ENCODE data around the gene KCNIP3. TPM values are rescaled to one million over a fixed set of nuclear protein-coding genes. Genes with fewer than 3 reads are reported as not detected.
A peak's percentile ranks its signal among the peaks of the same experiment; 100 is the strongest.

Gene KCNIP3
- total RNA-seq, 1 donor from 2014 or later, result not detected

GRCh38 chr2:95272781-95273180 lies 24.4 kb upstream of the KCNIP3 start:
- DNase-seq (peak; percentile 9), ATAC-seq (ENCODE audit: low read depth) (no peak)
- Mint-ChIP-seq H3K36me3 (ENCODE audit: low read depth) (no peaks in the 10 kb centered on the region), H3K27ac (no peak overlapping the region), H3K4me1 (no peaks in the 10 kb centered on the region), H3K4me3 (no peak overlapping the region), H3K27me3 (no peaks in the 10 kb centered on the region), H3K9me3 (no peaks in the 10 kb centered on the region)
- intact Hi-C loops (cut with micrococcal nuclease), result no loop called here
- ChIA-PET POLR2A (no interaction called here), CTCF (no interaction called here)
- no peak for TF ChIP-seq CTCF (IDR thresholded peaks at IDR 0.05)

GRCh38 chr2:95273566-95274290 lies 23.4 kb upstream of the KCNIP3 start:
- no peak for TF ChIP-seq CTCF (IDR thresholded peaks at IDR 0.05)
- intact Hi-C loops (cut with micrococcal nuclease), result no loop called here
- H3K4me1 Mint-ChIP-seq, result no peaks in the 10 kb centered on the region
- no peaks in the 10 kb centered on the region for H3K36me3 Mint-ChIP-seq (ENCODE audit: low read depth)
- CTCF ChIA-PET, result no interaction called here
- DNase-seq (peak; percentile 9), ATAC-seq (ENCODE audit: low read depth) (no peak)
- H3K27ac Mint-ChIP-seq, result no peak overlapping the region
- POLR2A ChIA-PET, result no interaction called here
- no peaks in the 10 kb centered on the region for H3K27me3 Mint-ChIP-seq
- no peaks in the 10 kb centered on the region for H3K9me3 Mint-ChIP-seq
- H3K4me3 Mint-ChIP-seq, result no peak overlapping the region

GRCh38 chr2:95274291-95275150 lies 22.6 kb upstream of the KCNIP3 start, which contains the start of gene PROM2:
TSS of gene PROM2 (plus strand) at chr2:95274449. CDS start at chr2:95274586, 137 bp downstream.
- TF ChIP-seq CTCF (IDR thresholded peaks at IDR 0.05), result no peak
- no peaks in the 10 kb centered on the region for H3K4me1 Mint-ChIP-seq
- DNase-seq (peak; percentile 7), ATAC-seq (ENCODE audit: low read depth) (no peak)
- no peak within 1 kb of the TSS for H3K27ac Mint-ChIP-seq
- ChIA-PET CTCF (no interaction called here), POLR2A (no interaction called here)
- H3K36me3 Mint-ChIP-seq (ENCODE audit: low read depth), result no peaks in the 10 kb centered on the region
- intact Hi-C loops (cut with micrococcal nuclease), result no loop called here
- H3K9me3 Mint-ChIP-seq, result no peaks in the 10 kb centered on the region
- H3K27me3 Mint-ChIP-seq, result no peaks in the 10 kb centered on the region
- H3K4me3 Mint-ChIP-seq, result no peak within 1 kb of the TSS

GRCh38 chr2:95275151-95275515 lies 22.0 kb upstream of the KCNIP3 start:
- H3K27me3 Mint-ChIP-seq, result no peaks in the 10 kb centered on the region
- H3K27ac Mint-ChIP-seq, result no peak overlapping the region
- no peaks in the 10 kb centered on the region for H3K4me1 Mint-ChIP-seq
- ChIA-PET CTCF (no interaction called here), POLR2A (no interaction called here)
- H3K4me3 Mint-ChIP-seq, result no peak overlapping the region
- no peak for TF ChIP-seq CTCF (IDR thresholded peaks at IDR 0.05)
- H3K36me3 Mint-ChIP-seq (ENCODE audit: low read depth), result no peaks in the 10 kb centered on the region
- no peak for DNase-seq
- no peak for ATAC-seq (ENCODE audit: low read depth)
- H3K9me3 Mint-ChIP-seq, result no peaks in the 10 kb centered on the region
- intact Hi-C loops (cut with micrococcal nuclease), result no loop called here

- H3K4me1 Mint-ChIP-seq, result no peaks in the 10 kb centered on the region
- no peak overlapping the region for H3K4me3 Mint-ChIP-seq
- no peak for TF ChIP-seq CTCF (IDR thresholded peaks at IDR 0.05)
- no peaks in the 10 kb centered on the region for H3K36me3 Mint-ChIP-seq (ENCODE audit: low read depth)
- intact Hi-C loops (cut with micrococcal nuclease), result no loop called here
- ChIA-PET POLR2A (no interaction called here), CTCF (no interaction called here)
- ATAC-seq (ENCODE audit: low read depth) (no peak), DNase-seq (no peak)
- H3K27me3 Mint-ChIP-seq, result no peaks in the 10 kb centered on the region
- H3K9me3 Mint-ChIP-seq, result no peaks in the 10 kb centered on the region
- no peak overlapping the region for H3K27ac Mint-ChIP-seq
These were observed 21.4 kb upstream of the KCNIP3 start for GRCh38 chr2:95275601-95276243.
